Keratinocyte (primary cell): ENCODE results near the gene CBLL1. TPM values are rescaled to one million over a fixed set of nuclear protein-coding genes. Genes with fewer than 3 reads are reported as not detected.

Experiments
- DNase-seq: peaks from one replicate; pipeline ENCODE4 v3.0.0-alpha.2; 2011; ENCODE audit warnings: low read depth, missing footprints, low spot score
- FAIRE-seq: peaks from 2 replicates; lab custom pipeline; 2011; peaks lifted over from hg19 to GRCh38; lab: Jason Lieb, UNC
- H2AFZ ChIP-seq: 2 replicates; pipeline ENCODE4 v1.6.0; 2012; ENCODE audit warnings: low read length, control low read depth, inconsistent platforms; ENCODE audit not compliant: control insufficient read depth
- H3K27ac ChIP-seq: 2 replicates; pipeline ENCODE4 v1.5.1; 2011; ENCODE audit warnings: low read length; ENCODE audit not compliant: control insufficient read depth, insufficient read depth
- H3K27me3 ChIP-seq: 3 replicates; pipeline ENCODE4 v1.6.0; 2011; ENCODE audit warnings: low read length; ENCODE audit not compliant: control insufficient read depth, insufficient read depth; ENCODE audit errors: extremely low read depth
- H3K36me3 ChIP-seq, 2 experiments: 2 replicates in 1 of 2; 3 replicates in 1 of 2; pipeline ENCODE4 v1.5.1; 2011; ENCODE audit warnings: low read length in 2 of 2, mild to moderate bottlenecking in 1 of 2; ENCODE audit not compliant: control insufficient read depth in 2 of 2, insufficient read depth in 2 of 2; ENCODE audit errors: extremely low read depth in 1 of 2
- H3K4me1 ChIP-seq: 3 replicates; pipeline ENCODE4 v1.5.1; 2011; ENCODE audit warnings: low read length; ENCODE audit not compliant: control insufficient read depth, insufficient read depth; ENCODE audit errors: extremely low read depth
- H3K4me2 ChIP-seq: 3 replicates; pipeline ENCODE4 v1.6.0; 2011; ENCODE audit warnings: low read depth, low read length; ENCODE audit not compliant: control insufficient read depth, insufficient read depth; ENCODE audit errors: extremely low read depth
- H3K4me3 ChIP-seq, 3 experiments: fragments of 200-600 bp in 1 of 3; sonication (generic) in 1 of 3; 2 replicates in 2 of 3; 3 replicates in 1 of 3; pipeline ENCODE4 v1.5.1; 2011 to 2016; ENCODE audit warnings: low read length in 3 of 3, mild to moderate bottlenecking in 3 of 3, control low read depth in 2 of 3, inconsistent platforms in 1 of 3, low read depth in 1 of 3, mixed read lengths in 1 of 3, mixed run types in 1 of 3, moderate library complexity in 1 of 3; ENCODE audit not compliant: control insufficient read depth in 2 of 3, insufficient read depth in 2 of 3; ENCODE audit errors: extremely low read depth in 1 of 3
- H3K79me2 ChIP-seq: 2 replicates; pipeline ENCODE4 v1.6.0; 2012; ENCODE audit warnings: low read length; ENCODE audit not compliant: control insufficient read depth, insufficient read depth
- H3K9ac ChIP-seq: 3 replicates; pipeline ENCODE4 v1.6.0; 2011; ENCODE audit warnings: low read length; ENCODE audit not compliant: control insufficient read depth, insufficient read depth; ENCODE audit errors: extremely low read depth
- H3K9me1 ChIP-seq: 3 replicates; pipeline ENCODE4 v1.6.0; 2011; ENCODE audit warnings: low read length; ENCODE audit not compliant: control insufficient read depth, insufficient read depth; ENCODE audit errors: extremely low read depth
- H3K9me3 ChIP-seq: 2 replicates; pipeline ENCODE4 v1.5.1; 2012; ENCODE audit warnings: low read depth, low read length; ENCODE audit not compliant: control insufficient read depth
- H4K20me1 ChIP-seq: 3 replicates; pipeline ENCODE4 v1.6.0; 2011; ENCODE audit warnings: low read length; ENCODE audit not compliant: control insufficient read depth, insufficient read depth; ENCODE audit errors: extremely low read depth
- EZH2 ChIP-seq: IDR thresholded peaks from one replicate; pipeline ENCODE4 v1.6.1; 2012; ENCODE audit warnings: inconsistent platforms, mild to moderate bottlenecking, low read length, moderate library complexity
- dilution Hi-C: fragments of 300-500 bp; cut with MboI; formaldehyde crosslinking; loops from one replicate; pipeline ENCODE4 v1.7.0; 2020; ENCODE audit warnings: low sequenced_read_pairs; ENCODE audit not compliant: extremely low pct_ligation_motif_present
- polyA plus RNA-seq, 5 experiments: library from polyadenylated mRNA; depleted of rRNA in 3 of 5; stranded (reverse) in 3 of 5; stranded (forward) in 1 of 5; unstranded in 1 of 5; fragments of >200 nt; gene quantifications; 1 replicate in 1 of 5; 2 replicates in 3 of 5; 3 replicates in 1 of 5; pipeline versions ENCODE4 v1.2.1 to v1.2.3, GENCODE V29; 2011 to 2012; ENCODE audit warnings: missing spikeins in 2 of 5, low read depth in 1 of 5, low replicate concordance in 1 of 5
- TF ChIP-seq, protein P1 (sequence below), 3 experiments: IDR thresholded peaks in 1 of 3; conservative IDR thresholded peaks in 1 of 3; optimal IDR thresholded peaks in 1 of 3; 2 replicates in 2 of 3; 3 replicates in 1 of 3; pipeline versions ENCODE3 to v1.5.1; 2011; ENCODE audit warnings: low read length in 3 of 3, mild to moderate bottlenecking in 3 of 3, moderate library complexity in 2 of 3, control low read depth in 1 of 3, inconsistent platforms in 1 of 3; ENCODE audit not compliant: insufficient read depth in 2 of 3; ENCODE audit errors: extremely low read depth in 1 of 3

The CBLL1 gene
- polyA plus RNA-seq, 1 donor (not counting 4 experiments of a cell fraction or from before 2014, with no cell fraction given): 15.3 TPM

DNA sequence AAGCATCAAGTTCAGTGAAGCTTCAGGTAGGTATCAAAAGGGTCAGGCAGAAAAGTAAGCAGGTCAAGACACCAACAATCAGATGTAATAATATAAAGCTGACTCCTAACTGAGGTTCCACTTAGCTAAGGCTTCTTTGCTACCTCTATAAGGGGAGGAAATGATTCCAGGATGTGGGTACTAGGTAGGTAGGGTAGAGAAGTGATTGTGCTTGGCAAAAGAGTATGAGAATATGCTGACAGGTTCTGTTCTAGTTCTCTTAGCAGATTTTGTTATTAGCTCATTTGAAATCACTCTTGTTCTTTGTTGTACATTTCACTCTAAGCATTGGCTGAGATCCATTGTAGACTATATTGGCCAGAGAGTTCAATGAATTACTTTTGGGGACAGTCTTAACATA, 40.7 kb upstream of the CBLL1 start:
- Histone ChIP-seq H3K4me3 (no peak overlapping the region), H3K9me3 (no peaks in the 10 kb centered on the region), H3K27me3 (no peaks in the 10 kb centered on the region), H3K36me3 (no peaks in the 10 kb centered on the region), H3K27ac (no peak overlapping the region), H3K9ac (no peak overlapping the region), H3K4me2 (no peak overlapping the region), H3K79me2 (no peaks in the 10 kb centered on the region), H4K20me1 (no peaks in the 10 kb centered on the region), H3K4me1 (no peaks in the 10 kb centered on the region), H3K9me1 (no peaks in the 10 kb centered on the region), H2AFZ (no peak overlapping the region)
- DNase-seq (no peak), FAIRE-seq (no peak)
- dilution Hi-C loops: no loop called here
- no peak for TF ChIP-seq EZH2
- TF ChIP-seq, protein P1, sequence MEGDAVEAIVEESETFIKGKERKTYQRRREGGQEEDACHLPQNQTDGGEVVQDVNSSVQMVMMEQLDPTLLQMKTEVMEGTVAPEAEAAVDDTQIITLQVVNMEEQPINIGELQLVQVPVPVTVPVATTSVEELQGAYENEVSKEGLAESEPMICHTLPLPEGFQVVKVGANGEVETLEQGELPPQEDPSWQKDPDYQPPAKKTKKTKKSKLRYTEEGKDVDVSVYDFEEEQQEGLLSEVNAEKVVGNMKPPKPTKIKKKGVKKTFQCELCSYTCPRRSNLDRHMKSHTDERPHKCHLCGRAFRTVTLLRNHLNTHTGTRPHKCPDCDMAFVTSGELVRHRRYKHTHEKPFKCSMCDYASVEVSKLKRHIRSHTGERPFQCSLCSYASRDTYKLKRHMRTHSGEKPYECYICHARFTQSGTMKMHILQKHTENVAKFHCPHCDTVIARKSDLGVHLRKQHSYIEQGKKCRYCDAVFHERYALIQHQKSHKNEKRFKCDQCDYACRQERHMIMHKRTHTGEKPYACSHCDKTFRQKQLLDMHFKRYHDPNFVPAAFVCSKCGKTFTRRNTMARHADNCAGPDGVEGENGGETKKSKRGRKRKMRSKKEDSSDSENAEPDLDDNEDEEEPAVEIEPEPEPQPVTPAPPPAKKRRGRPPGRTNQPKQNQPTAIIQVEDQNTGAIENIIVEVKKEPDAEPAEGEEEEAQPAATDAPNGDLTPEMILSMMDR (optimal IDR thresholded peaks at IDR 0.05 in 1 of 3, IDR thresholded peaks at IDR 0.05 in 1 of 3, conservative IDR thresholded peaks at IDR 0.05 in 1 of 3; ENCODE audit: extremely low read depth in 1 of 3, insufficient read depth in 2 of 3, low read length in 3 of 3): no peak

DNA sequence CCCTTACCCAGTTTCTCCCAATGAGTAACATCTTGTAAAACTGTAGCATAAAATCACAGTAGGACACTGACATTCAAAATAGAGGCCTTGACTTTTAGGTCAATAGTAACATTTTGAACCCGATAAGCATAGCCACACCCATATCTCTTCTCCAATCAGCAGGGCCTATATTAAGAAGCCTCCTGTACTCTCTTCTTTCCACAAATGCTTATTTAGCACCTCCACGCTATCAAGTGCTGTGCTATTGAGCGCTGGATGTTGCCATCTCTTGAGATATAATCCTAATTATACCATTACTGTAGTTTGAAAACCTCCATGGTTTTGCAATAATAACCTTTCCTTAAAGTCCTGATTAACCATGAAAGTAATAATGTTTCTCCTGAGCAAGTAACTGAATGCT, 40.1 kb upstream of the CBLL1 start:
- H3K36me3 ChIP-seq: no peaks in the 10 kb centered on the region
- no peak overlapping the region for H3K9ac ChIP-seq
- H3K4me1 ChIP-seq: no peaks in the 10 kb centered on the region
- no peaks in the 10 kb centered on the region for H3K9me1 ChIP-seq
- no peaks in the 10 kb centered on the region for H4K20me1 ChIP-seq
- H3K27me3 ChIP-seq: no peaks in the 10 kb centered on the region
- no peak overlapping the region for H2AFZ ChIP-seq
- FAIRE-seq (no peak), DNase-seq (no peak)
- no peaks in the 10 kb centered on the region for H3K9me3 ChIP-seq
- no peak overlapping the region for H3K4me3 ChIP-seq
- TF ChIP-seq, protein P1 (optimal IDR thresholded peaks at IDR 0.05 in 1 of 3, IDR thresholded peaks at IDR 0.05 in 1 of 3, conservative IDR thresholded peaks at IDR 0.05 in 1 of 3; ENCODE audit: extremely low read depth in 1 of 3, insufficient read depth in 2 of 3, low read length in 3 of 3): no peak
- no peak for TF ChIP-seq EZH2
- H3K79me2 ChIP-seq: no peaks in the 10 kb centered on the region
- H3K4me2 ChIP-seq: no peak overlapping the region
- no peak overlapping the region for H3K27ac ChIP-seq
- dilution Hi-C loops: no loop called here
